Epidermal melanocyte (primary cell): ENCODE measurements around the gene PATL1.
"Not testable (repeated sequence)": the region's sequence is repeated elsewhere in the genome, so short reads cannot be mapped to it uniquely, and the experiment has no call there.

ENCODE experiments used
- DNase-seq: peaks from one replicate; pipeline ENCODE4 v3.0.0; 2011; ENCODE audit warnings: low spot score; ENCODE audit not compliant: insufficient read length

PATL1 gene, protein sequence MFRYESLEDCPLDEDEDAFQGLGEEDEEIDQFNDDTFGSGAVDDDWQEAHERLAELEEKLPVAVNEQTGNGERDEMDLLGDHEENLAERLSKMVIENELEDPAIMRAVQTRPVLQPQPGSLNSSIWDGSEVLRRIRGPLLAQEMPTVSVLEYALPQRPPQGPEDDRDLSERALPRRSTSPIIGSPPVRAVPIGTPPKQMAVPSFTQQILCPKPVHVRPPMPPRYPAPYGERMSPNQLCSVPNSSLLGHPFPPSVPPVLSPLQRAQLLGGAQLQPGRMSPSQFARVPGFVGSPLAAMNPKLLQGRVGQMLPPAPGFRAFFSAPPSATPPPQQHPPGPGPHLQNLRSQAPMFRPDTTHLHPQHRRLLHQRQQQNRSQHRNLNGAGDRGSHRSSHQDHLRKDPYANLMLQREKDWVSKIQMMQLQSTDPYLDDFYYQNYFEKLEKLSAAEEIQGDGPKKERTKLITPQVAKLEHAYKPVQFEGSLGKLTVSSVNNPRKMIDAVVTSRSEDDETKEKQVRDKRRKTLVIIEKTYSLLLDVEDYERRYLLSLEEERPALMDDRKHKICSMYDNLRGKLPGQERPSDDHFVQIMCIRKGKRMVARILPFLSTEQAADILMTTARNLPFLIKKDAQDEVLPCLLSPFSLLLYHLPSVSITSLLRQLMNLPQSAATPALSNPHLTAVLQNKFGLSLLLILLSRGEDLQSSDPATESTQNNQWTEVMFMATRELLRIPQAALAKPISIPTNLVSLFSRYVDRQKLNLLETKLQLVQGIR

DNA sequence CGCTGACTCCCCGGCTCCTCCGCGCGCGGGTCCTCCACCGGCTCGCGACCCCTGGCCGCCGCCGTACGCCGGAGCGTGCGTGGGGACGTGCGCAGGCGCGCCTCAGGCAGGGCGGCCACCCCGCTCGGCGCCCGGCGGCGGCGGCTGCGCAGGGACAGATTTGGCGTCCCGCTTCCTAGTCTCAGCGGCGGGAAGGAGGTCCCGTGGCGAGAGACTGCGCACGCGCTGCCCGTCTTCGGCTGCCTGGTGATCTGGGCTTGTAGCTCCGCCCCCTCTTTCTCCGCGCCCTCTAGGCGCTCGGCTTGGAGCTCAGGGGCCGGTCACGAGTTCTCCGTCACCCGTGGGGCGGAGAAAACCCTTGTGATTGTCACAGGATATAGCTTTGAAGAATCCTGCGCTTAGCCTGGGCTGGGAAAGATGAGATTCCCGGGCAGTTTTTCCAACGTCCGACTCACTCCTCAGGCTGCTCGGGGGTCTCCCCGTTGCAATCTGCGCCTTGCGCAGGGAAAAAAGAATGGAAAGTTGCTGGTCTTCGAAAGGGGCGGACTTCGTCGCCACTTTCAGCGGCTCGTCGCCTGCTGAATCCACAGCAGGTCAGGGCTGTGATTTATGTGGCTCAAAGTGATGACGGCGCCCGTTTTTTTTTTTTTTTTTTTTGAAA is at the start of gene PATL1:
Gene PATL1, minus strand, starts transcription at position 88 of the 661 bp plus-strand sequence. CDS start 142 bp downstream, outside the sequence.
- peak; percentile 94 for DNase-seq

DNA sequence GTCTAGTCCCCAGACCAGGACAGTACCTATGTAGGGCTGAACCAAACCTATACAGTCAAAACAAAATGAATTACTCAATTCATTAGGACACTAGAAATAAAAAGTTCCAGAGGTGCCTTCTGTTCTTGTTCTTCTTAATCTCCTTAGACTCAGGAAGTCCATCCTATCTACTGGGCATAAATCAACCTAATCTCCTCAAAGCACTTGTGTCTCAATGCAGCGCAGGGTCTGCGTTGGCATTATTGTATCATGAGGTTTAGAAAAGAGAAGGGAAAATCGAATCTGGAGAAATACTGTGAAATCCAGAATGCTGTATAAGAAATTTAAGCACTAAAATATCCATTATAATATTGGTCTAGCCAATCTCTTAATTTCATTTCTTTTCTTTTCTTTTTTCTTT is 47.2 kb upstream of the PATL1 start:
- DNase-seq, result no peak

DNA sequence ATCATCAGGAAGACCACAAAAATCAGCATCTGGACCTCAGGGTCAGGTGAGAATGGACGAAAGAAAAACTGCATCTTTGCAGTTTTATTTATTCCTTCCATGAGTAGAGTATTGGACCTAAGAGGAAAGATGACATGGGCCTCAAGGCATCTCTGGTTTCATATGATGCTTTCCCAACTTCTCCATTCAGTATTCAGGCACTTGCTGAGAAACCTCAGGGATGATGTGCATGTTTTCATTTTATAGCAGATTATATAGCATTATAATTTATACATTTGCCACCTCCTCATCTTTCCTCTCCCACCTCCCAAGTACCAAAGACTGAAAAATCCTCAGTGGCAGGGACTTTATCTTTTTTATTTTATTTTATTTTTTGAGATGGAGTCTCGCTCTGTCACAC is 44.9 kb upstream of the PATL1 start, which contains the start of gene OR10V1:
Gene OR10V1, minus strand, starts transcription at position 101 of the 400 bp plus-strand sequence. Its CDS starts 0 bp downstream, at position 101.
- no peak for DNase-seq

DNA sequence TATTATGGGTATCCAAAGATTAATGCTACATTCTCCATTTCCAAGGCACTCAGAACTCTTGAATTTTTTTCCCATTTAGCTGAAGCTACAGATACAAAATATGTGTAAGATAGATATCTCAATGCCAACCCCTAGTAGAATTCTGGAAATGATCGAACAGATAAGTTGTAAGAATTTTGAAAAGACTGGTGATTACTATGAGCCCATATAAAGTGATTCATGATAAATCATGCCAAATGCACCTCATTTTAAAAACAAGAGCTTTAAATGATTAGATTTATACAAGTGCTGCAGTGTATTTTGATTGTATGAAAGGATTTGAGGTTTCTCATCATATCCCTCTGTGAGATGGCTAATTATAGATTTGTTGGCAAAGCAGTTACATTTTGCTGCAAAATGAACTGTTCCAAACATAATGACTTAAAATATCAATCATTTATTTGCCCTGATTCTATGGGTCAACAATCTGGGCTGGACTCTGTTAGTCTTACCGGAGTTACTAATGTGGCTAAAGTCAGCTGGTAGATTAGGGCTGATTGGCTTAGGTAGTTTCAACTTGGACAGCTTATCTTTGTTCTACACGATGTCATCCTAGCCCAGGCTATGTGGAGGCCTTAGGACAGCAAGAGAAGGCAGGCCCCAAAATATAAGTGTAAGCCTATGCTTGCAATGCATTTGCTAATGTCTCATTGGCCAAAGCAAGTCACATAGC is 41.5 kb upstream of the PATL1 start:
- DNase-seq, result no peak

DNA sequence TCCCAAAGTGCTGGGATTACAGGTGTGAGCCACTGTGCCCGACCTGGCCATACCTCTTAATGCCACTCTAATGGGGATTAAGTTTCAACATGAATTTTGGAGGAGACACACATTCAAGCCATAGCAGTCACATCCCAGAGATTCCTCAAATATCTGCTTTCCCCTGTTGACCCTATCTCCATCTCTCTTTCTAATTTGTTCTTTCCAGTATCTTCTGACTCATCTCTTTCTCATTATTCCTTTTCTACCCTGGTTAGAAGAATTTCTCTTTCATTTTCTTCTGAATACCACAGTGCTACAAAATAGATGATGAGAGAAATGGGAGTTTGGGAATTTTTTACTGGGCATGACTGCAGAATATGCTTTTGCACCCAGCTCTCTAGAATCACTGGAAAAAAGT is 39.7 kb upstream of the PATL1 start:
- DNase-seq, result no peak

DNA sequence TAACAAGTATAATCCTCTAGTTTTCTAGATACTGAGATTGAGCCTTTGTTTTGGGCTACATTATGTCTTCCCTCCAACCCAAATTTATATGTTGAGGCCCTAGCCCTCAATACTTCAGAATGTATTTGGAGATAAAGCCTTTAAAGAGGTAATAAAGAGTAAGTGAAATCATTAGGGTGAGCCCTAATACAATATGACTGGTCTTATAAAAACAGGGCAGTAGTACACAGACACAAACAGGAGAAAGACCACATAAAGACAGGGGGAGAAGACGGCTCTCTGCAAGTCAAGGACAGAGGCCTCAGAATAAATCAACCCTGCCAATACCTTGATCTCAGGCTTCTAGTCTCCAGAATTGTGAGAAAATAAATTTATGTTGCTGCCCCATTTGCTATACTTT is 38.5 kb upstream of the PATL1 start:
- no peak for DNase-seq

DNA sequence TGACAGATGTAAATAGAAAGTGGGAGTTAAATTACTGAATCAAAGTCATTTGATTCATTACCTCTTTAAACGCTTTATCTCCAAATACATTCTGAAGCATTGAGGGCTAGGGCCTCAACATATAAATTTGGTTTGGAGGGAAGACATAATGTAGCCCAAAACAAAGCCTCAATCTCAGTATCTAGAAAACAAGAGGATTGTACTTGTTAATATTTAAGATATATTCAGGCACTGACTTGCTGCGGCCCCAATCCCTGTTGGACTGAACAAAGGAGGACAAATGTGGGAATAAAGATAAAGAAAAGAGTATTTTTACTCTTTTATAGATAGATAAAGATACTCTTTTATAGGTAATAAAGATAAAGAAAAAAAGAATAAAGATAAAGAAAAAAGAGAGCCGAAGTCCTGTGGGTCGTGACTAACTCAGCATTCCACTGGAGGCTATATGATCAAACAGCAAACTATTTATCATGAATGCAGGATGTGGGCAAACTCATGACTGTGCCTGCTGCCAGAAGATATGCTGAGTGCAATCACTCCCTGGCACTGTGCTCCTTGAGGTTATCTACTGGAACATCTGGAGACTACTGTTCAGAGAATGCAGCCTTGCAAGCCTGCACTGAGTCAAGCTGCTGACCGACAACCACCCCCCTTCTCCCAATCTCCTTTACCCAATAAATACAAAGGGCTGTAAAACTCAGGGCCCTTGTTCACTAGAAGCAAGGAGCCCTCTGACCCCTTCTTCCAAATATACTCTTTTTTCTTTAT is 37.9 kb upstream of the PATL1 start:
- DNase-seq, result no peak

DNA sequence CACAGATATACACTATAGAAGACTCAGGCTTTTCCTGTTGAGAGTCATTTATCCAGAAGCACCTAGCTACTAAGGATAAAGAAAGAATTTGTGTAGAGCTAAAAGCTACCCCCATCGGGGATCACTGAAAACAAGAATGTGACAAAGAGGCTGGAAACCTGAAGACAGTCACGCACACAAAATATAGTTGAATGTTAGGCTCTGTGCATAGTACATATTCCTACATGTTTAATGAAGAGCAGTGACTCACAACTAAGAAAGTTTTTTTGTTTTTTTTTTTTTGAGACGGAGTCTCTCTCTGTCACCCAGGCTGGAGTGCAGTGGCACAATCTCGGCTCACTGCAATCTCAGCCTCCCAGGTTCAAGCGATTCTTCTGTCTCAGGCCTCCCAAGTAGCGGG is 36.5 kb upstream of the PATL1 start:
- no peak for DNase-seq

DNA sequence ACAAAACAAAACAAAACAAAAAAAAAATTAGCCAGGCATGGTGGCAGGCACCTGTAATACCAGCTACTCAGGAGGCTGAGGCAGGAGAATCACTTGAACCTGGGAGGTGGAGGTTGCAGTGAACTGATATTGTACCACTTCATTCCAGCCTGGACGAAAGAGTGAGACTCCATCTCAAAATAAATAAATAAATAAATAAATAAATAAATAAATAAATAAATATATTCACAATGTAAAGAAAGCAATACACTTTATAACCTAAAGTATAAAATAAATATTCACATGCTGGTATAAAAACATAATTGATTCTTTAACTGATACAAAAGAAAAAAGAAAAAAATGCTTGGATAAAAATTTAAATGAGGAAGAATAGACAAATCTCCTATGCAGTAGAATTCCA is 34.7 kb upstream of the PATL1 start:
- DNase-seq, result not testable (repeated sequence)

DNA sequence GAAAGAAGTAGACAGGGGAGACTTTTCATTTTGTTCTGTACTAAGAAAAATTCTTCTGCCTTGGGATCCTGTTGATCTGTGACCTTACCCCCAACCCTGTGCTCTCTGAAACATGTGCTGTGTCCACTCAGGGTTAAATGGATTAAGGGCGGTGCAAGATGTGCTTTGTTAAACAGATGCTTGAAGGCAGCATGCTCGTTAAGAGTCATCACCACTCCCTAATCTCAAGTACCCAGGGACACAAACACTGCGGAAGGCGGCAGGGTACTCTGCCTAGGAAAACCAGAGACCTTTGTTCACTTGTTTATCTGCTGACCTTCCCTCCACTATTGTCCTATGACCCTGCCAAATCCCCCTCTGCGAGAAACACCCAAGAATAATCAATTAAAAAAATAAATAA is 31.3 kb upstream of the PATL1 start:
- DNase-seq, result not testable (repeated sequence)

DNA sequence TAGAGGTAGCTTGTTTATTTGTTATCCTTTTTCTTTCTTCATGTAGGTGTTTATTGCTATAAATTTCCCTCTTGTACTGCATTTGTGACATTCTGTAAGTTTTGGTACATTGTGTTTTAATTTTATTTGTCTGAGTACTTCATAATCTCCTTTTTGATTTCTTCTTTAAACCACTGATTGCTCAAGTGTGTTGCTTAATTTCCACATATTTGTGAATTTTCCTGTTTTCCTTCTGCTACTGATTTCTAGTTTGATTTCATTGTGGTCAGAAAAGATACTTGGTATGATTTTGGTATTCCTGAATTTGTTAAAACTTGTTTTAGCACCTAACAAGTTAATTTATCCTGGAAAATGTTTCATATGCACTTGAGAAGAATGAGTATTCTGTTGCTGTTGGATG is 29.7 kb upstream of the PATL1 start:
- no peak for DNase-seq

DNA sequence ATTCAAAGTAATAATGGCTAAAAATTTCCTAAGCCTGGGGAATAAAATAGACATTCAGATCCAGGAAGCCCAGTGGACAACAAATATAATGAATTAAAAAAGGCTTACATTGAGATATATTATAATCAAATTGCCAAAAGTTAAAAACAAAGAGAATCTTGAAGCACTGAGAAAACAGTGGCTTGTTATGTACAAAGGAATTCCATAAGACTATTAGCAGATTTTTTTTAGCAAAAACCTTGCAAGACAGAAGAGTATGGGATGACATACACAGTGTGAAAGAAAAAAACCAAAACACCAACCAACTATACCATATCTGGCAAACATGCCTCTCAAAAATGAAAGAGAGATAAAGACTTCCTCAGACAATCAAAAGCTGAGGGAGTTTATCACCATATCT is 24.1 kb upstream of the PATL1 start:
- DNase-seq, result no peak

DNA sequence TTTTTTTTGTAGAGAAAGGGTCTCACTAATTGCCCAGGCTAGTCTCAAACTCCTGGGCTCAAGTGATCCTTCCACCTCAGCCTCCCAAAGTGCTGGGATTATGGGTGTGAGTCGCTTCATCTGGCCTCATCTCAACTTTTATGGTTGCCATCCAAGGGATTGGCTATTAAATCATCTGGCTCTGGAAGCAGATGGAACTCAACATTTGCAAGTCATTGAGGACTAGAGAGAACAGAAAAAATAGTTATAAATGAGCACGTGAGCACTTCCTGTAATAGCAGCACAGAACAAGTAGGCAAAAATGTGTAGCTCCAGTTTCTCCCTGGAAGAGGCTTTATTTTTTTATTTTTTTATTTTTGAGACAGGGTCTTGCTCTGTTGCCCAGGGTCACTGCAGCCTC is 22.3 kb upstream of the PATL1 start:
- no peak for DNase-seq

DNA sequence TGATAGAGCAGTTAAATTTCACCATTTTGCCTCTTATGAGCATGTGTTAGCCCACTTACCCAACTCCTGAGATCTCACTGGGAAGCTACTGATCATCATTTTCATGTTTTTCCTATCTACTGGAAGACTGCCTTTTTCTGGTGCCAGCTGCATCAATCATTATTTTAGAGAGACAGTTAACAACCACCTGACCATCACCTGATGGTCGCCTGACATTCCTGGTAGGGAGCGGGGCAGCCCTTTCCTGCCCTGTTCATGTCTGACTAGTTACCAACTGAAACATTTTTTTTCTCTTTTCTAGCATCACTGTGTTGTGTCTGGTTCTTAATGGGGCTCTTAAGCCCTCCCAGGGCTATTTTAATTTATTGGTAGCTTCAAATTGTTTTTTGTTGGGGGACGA is 20.2 kb upstream of the PATL1 start:
- DNase-seq, result no peak

DNA sequence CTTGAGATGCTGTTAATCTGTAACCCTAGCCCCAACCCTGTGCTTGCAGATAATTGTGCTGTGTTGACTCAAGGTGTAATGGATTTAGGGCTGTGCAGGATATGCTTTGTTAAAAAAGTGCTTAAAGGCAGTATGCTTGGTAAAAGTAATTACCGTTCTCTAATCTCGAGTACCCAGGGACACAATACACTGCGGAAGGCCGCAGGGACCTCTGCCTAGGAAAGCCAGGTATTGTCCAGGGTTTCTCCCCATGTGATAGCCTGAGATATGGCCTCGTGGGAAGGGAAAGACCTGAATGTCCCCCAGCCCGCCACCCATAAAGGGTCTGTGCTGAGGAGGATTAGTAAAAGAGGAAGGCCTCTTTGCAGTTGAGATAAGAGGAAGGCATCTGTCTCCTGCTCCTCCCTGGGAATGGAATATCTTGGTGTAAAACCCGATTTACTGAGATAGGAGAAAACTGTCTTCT is 12.5 kb upstream of the PATL1 start:
- not testable (repeated sequence) for DNase-seq

DNA sequence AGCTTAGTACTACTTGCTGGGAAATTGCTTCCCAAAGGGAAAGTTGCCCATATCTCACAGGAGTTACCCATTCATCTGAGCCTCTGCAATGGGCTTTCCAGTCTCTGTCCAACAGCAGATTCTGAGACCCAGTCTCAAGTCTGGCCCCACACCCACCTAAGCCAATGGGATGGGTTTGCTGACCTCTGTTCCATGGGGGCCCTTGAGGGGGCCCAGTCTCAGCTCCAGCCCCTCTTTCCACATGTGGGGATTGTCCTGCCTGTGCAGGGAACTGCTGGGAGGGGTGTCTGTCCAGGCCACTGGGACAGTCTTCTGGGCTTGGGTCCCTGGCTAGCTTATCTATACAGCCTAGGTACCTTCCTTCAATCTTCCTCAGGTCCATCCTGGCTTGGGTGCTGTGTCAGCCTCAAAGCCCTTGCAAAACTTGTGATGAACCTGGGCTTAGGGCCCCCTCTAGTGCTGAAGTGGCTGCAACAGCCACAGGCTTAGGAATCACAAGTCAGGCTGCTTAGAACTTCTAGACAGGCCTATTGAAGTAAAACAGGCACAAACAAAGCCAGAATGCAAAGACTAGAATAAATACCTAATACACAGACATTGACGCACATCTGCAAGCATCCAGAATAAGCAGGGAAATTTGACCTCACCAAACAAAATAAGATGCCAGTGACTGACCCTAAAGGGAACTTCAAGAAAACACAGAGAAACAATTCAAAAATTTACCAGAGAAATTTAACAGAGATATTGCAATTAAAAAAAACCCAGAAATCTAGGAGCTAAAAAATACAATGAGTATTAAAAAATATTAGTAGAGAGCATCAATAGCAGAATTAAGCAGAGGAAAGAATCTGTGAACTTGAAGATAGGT is 11.7 kb upstream of the PATL1 start:
- peak; percentile 53 for DNase-seq

DNA sequence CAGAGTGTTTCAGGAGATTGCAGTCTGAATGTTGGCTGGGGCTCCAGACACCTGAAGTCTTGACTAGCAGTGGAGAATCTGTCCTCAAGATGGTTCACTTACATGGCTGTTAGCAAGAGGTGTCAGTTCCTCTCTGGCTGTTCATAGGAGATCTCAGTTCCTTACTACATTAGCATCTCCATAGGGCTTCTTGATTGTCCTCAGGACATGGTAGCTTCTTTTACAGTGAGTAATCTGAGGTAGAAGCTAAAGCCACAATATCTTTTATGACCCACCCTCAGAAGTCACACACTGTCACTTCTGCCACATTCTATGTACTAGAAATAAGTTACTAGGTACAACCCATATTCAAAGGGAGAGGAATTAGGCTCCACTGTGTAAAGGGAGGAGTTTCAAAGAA is 10.5 kb upstream of the PATL1 start:
- no peak for DNase-seq

DNA sequence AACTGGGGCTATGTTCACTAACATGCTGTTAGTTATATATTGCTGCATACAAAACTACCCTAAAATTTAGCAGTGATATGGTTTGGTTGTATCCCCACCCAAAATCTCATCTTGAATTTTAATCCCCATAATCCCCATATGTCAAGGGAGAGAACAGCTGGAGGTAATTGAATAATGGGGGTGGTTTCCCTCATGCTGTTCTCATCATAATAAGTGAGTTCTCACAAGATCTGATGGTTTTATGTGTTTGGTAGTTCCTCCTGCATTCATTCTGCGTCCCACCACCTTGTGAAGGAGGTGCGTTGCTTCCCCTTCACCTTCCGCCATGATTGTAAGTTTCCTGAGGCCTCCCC is 10.0 kb upstream of the PATL1 start:
- no peak for DNase-seq

DNA sequence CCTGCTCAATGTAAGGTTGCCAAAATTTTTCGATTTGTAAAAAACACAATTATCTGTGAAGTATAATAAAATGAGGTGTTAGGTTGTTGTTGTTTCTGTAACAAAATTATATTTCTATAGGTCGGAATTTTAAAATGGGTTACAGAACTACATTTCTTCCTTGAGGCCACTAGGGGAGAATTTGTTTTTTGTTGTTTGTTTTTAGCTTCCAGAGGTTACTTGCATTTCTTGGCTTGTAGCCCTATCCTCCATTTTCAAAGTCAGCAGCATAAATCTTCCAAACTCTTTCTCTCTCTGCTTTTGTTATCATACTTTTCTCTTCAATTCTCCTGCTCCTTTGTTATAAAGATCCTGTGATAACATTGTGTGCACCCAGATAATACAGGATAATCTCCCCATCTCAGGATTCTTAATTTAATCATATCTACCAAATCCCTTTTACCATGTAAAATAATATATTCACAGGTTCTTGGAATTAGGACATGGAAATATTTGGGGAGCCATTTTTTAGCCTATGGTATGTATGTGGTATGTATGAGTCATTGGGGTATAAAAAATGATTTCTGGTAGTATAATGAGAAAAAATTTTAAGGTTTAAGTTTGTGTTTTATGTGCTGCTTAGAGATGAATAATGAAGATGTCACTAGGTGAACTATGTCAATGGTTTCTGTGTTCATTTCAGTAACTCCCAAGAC is 9.4 kb upstream of the PATL1 start:
- DNase-seq, result no peak
